Left colon (tissue), 2 donors: ENCODE data around the gene WNK1. TPM values are rescaled to one million over a fixed set of nuclear protein-coding genes. Genes with fewer than 3 reads are reported as not detected.

Experiments used
- ATAC-seq: fragments of 200-7000 bp; cut with Tn5 transposase; one replicate; pipeline ENCODE4 v1.9.1; 2020; ENCODE audit warnings: mild to moderate bottlenecking, moderate library complexity
- DNase-seq, 2 donors: peaks; one replicate each; pipeline ENCODE4 v3.0.0-alpha.2; 2020
- intact Hi-C, 2 donors: fragments of 100-400 bp; cut with DNase I in 1 of 2; cut with micrococcal nuclease in 1 of 2; formaldehyde crosslinking; loops; one replicate each; pipeline versions ENCODE4 v1.11.2 to v1.14.0; 2022; cut with DNase I, micrococcal nuclease
- total RNA-seq, 2 donors: library from RNA; stranded (reverse); fragmentation: NEBNext Ultra II Directional; extraction: Animal tissue kit (Norgen Biotek cat#: 25700); gene quantifications; one replicate each; pipeline ENCODE4 v1.2.1, GENCODE V29; 2021
- donor health status: DM: no; HTN: no; CAD: no.
- donor health status: DM: yes; HTN: yes; CAD: no.

The WNK1 gene
- total RNA-seq, 2 donors from 2014 or later = 84.0 to 95.2 TPM

DNA sequence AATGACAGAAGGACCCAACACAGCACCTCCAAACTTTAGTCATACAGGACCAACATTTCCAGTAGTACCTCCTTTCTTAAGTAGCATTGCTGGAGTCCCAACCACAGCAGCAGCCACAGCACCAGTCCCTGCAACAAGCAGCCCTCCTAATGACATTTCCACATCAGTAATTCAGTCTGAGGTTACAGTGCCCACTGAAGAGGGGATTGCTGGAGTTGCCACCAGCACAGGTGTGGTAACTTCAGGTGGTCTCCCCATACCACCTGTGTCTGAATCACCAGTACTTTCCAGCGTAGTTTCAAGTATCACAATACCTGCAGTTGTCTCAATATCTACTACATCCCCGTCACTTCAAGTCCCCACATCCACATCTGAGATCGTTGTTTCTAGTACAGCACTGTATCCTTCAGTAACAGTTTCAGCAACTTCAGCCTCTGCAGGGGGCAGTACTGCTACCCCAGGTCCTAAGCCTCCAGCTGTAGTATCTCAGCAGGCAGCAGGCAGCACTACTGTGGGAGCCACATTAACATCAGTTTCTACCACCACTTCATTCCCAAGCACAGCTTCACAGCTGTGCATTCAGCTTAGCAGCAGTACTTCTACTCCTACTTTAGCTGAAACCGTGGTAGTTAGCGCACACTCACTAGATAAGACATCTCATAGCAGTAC lies 132.5 kb downstream of the WNK1 start:
- ATAC-seq (no peak), DNase-seq (no peak)
- intact Hi-C loops = no loop called here

DNA sequence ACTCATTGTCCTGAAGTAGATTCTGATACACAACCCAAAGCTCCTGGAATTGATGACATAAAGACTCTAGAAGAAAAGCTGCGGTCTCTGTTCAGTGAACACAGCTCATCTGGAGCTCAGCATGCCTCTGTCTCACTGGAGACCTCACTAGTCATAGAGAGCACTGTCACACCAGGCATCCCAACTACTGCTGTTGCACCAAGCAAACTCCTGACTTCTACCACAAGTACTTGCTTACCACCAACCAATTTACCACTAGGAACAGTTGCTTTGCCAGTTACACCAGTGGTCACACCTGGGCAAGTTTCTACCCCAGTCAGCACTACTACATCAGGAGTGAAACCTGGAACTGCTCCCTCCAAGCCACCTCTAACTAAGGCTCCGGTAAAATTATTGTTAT lies 133.3 kb downstream of the WNK1 start:
- ATAC-seq = no peak
- no peak for DNase-seq
- intact Hi-C loops = no loop called here

DNA sequence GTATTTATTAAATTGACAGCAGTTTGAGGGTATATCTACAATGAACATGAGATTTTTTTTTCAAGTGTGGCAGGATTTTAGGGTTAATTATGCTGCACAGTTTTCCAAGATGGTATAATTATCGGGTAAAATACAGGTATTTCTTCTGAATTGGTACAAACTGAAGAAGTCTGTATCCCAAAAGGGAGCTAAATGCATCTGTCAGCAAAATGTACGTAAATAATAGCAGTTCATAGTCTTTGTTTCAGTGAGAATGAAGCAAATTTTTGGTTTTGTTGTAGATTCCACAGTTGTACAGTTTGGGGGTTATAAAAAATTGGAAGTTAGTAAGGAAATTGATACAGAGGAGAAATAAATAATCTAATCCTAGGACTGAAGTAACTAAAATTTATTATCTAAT lies 133.8 kb downstream of the WNK1 start:
- intact Hi-C loops = no loop called here
- DNase-seq = no peak
- ATAC-seq = no peak

DNA sequence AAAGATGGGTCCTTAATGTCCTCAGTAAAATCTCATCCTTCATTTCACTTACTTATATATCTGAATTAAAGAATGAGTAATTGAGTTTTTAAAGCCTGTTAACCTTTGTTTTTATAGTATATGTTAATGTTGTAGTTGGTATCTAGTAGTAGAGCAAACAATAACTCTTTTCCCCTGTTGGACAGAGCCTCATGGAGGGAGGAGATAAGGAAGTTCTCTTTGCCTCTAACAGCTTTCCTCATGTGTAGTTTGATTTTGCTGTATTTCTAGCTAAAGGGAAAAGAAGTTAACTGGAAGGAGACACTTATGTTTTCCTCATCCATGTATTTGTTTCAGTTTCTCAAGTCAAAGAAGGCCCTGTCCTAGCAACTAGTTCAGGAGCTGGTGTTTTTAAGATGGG lies 141.8 kb downstream of the WNK1 start:
- no peak for ATAC-seq
- intact Hi-C loops = no loop called here
- DNase-seq = no peak

DNA sequence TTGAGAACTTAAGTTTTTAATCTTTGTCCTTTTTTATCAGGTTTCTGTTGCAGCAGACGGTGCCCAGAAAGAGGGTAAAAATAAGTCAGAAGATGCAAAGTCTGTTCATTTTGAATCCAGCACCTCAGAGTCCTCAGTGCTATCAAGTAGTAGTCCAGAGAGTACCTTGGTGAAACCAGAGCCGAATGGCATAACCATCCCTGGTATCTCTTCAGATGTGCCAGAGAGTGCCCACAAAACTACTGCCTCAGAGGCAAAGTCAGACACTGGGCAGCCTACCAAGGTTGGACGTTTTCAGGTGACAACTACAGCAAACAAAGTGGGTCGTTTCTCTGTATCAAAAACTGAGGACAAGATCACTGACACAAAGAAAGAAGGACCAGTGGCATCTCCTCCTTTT lies 143.7 kb downstream of the WNK1 start:
- intact Hi-C loops = loop anchor here in 1 of 2 donors (5.0 kb wide), 1 partner anchor 334 kb away; no protein-coding TSS in a partner anchor
- ATAC-seq (no peak), DNase-seq (no peak)

DNA sequence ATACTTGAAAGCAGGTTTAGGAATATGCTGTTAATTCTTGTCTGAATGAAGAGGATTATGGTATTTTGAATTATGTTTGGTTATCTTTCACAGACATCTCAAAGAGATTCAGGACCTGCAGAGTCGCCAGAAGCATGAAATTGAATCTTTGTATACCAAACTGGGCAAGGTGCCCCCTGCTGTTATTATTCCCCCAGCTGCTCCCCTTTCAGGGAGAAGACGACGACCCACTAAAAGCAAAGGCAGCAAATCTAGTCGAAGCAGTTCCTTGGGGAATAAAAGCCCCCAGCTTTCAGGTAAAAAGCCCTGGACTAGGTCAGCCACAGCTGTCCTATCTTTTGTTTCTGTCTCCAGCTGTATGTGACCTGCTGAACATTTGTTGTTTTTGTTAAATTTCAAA lies 145.0 kb downstream of the WNK1 start:
- ATAC-seq (no peak), DNase-seq (no peak)
- intact Hi-C loops = loop anchor here in 1 of 2 donors (5.0 kb wide), 1 partner anchor 335 kb away; no protein-coding TSS in a partner anchor

DNA sequence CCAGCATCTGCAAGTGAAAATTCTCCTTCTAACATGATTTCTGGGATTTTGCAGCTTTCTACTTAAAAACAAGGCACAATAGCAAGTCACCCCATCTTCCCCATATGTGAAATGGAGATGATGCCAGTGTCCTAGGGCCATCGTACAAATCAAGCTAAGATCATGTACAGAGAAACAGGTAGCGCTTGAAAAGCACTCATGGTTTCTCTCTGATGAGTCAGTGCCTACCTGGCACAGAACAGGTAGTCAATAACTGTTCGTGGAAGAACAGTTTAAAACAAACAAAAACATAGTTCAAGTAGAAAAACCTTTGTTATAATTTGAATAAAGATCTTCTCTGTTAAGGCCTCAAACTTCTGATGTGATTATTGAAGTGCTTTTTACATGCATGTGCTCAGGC lies 150.2 kb downstream of the WNK1 start:
- intact Hi-C loops = no loop called here
- no peak for DNase-seq
- no peak for ATAC-seq

DNA sequence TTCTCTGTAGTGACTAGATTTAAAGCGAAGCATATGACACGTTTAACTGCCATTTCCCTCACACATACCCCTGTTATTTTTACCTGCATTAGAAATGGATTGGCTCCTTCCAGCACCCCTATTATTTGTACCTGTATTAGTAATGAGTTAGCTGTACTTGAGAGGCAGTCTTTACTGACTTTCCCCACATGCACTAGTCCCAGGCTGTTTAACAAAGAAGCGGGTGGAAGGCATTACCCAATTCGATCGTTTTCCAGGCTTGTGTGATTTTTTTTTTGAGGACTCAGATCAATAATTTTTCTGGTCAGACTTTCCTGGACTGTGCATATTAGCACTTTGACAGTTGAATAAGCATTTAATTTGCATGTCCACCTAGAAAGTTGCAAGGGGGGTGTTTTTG lies 150.7 kb downstream of the WNK1 start:
- ATAC-seq = no peak
- intact Hi-C loops = no loop called here

DNA sequence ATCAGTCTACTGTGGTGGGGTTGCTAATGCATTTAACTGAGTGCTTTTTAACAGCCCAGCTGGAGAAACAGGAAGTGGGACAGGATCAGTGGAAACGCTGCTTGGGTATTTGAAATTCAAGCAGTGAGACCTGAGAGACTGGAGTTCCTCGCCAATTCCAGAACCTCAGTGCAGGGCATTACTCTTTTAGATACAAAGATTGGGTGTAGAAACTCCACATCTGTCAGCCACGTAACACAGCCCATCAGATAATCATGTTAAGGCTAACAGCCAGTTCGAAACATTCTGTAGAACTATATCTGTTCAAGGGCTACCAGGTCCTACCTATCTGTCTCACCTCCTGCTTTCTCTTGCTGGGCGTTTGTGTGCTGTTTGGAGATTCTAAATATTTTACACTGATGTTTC lies 151.6 kb downstream of the WNK1 start:
- ATAC-seq = no peak

More for the DNA sequence above, 150.7 kb downstream of the WNK1 start:
- DNase-seq = no peak

DNA sequence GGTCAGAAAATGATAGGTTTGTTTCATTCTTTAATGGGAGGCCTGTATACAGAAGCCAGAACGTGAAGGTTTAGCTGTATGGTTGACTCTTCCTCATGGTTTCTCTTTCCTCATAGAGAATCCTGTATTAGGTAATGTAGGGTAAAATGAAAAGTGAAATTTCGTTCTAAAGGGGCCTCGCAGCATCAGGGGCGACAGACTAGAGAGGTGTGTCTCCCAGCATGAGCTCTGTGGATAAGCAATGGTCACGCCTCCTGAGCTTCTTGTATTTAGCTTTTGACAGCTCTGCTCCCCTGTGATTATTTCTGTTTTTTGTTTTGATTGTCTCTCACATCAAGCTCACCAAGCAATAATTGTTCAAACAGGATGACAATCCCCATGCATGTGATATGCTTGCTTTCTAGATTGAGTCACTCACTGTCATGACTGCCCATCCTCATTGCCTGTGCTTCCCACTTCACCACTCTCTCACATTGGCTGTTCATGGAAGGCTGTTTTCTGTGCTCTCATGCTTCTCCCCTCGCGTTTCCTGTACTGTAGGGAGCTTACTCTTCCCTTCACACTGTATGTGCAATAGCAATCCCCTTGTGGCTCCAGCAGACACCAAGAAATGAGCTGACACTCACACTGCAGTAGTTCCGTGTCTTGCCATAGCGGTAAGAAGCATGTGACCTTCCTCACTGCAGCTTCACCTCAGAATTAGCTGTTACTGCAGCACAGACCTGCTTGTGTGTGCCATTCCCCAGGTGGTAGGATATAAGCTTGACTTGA lies 153.1 kb downstream of the WNK1 start:
- DNase-seq (no peak), ATAC-seq (no peak)
- intact Hi-C loops = no loop called here

More for the DNA sequence above, 151.6 kb downstream of the WNK1 start:
- intact Hi-C loops = no loop called here
- no peak for DNase-seq

DNA sequence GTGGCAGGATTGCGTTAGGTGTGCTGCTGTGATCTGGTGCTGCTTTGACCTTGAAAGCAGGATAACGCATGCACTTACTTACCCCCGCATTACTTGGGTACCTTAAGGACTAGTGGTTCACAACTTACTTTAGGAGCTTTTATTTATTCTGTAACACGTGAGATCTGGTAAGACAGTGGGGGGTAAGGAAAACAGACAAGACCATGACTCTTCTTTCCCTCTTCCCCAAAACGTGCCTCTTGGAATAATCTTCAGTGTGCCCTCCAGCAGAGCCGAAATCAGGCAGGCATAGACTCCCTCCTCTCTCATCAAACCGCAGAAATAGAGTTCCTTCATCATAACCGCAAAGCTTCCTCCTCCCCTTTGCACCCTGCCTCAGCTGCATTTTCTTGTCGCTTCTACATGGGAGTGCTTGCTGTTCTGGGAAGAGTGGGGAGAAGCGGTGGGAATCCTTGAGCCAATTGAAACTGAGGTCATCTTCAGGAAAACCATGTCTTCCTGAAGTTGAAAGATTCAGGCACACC lies 153.7 kb downstream of the WNK1 start:
- no peak for DNase-seq
- ATAC-seq = no peak

DNA sequence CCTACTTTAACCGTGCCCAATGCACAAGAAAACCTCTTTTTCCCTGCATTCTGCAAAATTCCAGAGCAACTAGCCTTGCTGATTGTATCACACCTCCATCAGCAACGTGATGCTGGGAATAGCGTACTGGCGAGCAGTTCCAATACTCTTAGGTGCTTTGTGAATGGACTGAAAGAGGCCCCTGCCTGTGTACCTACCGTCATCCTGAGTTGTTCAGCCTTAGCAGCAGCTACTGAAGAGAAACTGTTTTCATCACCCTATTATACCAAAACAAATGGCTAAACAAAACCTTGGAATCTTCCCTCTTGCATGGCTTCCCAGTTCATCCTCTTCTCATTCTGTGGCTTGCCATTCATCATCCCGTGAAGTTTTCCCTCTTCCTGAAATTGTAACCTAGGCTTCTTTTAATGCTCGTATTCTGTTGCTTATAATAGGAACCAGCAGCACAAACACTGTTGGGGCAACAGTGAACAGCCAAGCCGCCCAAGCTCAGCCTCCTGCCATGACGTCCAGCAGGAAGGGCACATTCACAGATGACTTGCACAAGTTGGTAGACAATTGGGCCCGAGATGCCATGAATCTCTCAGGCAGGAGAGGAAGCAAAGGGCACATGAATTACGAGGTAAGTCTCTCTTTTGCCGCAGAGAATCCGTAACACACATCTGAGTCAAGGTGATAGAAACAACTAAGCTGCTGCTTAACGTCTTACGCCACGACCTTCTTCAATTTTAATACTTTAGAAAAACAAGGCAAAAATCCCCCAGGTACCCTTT lies 155.2 kb downstream of the WNK1 start:
- ATAC-seq = peak; percentile 8
- DNase-seq = no peak
- intact Hi-C loops = no loop called here

More for the DNA sequence above, 153.7 kb downstream of the WNK1 start:
- intact Hi-C loops = no loop called here

DNA sequence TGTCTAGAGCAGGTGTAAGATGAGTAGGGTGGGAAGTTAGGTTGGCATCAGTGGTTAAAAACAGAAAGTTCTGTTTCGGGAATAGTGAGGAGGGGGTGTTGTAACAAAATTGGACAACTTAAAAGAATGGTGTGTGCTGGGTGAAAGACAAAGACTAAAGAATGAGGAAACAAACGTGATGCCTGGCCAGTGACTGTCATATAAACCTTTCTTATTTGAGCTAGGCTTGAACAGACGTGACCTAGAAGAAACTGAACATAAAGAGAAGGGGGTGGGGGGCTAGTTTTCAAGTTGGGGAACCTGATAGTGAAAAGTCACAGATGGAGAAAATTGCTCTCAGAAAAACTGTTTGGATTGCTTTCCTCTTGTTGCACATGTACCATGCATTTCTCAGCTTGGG lies 157.5 kb downstream of the WNK1 start:
- ATAC-seq = no peak
- DNase-seq = no peak
- intact Hi-C loops = no loop called here

DNA sequence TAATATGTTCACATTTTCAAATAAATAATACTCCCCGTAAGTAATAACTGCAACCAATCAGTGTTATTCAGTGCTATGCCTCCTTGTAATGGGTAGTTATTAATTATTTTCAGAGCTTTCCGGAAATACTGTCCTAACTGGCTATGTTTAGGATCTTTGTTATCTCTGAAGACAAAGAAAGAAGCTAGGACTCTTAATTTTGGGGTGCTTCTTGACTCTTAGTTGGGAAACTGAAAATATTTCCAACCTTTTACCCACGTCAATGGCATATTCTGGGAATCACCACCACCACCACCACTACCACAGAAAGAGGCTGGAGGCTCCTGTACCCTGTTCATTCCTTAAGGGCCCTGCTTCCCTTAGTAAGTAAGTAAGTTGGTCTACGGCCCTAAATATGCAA lies 158.0 kb downstream of the WNK1 start:
- intact Hi-C loops = no loop called here
- DNase-seq = no peak
- ATAC-seq = no peak

DNA sequence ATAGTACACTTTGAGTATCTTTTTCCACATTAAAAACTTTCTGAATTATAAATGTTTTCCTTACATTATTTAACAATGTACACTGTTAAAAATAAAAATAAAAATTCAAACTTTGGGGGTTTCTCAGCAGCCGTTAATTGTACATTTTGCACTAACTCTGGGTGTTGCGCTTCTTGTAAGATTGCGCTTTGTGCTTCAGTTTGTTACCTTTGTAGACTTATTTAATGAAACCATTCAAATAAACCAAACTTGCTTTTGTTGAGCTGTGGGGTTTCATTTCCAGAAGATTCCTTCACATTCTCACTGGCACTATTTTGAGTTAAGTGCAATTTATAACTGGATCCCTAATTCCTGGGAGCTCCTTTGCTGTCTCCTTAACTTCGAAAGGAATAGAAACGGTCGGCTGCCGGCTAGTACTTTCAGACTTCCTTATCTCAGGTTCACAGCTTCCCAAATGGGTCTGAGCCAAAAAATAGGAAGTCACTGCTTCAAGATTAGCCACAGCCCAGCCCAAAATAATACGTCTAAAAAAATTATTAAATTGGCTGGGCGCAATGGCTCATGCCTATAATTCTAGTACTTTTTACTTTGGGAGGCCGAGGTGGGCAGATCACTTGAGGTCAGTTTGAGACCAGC lies 158.9 kb downstream of the WNK1 start:
- intact Hi-C loops = no loop called here
- ATAC-seq = no peak
- no peak for DNase-seq

DNA sequence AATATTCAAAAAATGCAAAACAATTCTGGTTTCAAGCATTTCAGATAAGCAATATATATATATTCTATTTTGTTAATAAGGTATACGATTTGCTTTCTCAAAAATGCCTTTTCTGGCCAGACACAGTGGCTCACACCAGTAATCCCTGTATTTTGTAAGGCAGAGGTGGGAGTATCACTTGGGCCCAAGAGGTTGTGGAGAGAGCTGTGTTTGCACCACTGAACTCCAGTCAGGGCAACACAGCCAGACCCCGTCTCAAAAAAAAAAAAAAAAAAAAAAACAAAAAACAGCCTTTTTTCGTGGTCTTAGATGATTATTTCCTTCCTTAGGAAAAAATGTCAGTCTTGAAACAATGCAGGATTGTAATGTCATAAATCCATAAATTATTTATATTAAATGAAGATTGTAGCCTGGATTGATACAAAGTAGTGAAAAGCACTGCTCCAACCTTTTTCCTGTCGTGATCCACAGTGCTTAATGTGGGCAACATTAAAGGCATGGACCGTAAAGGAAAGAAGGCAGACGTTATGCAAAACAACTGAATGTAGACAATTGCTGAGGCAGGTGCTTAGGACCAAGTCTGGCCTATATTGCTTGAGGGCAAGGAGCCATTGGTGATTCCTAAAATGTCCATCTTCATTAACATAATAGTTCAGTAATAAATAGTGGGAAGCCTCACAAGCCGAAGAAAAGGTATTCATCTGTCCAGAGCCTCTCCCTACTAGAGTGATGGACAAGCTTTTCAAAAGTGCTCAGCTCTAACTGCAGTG lies 160.3 kb downstream of the WNK1 start:
- intact Hi-C loops = no loop called here
- DNase-seq = no peak

DNA sequence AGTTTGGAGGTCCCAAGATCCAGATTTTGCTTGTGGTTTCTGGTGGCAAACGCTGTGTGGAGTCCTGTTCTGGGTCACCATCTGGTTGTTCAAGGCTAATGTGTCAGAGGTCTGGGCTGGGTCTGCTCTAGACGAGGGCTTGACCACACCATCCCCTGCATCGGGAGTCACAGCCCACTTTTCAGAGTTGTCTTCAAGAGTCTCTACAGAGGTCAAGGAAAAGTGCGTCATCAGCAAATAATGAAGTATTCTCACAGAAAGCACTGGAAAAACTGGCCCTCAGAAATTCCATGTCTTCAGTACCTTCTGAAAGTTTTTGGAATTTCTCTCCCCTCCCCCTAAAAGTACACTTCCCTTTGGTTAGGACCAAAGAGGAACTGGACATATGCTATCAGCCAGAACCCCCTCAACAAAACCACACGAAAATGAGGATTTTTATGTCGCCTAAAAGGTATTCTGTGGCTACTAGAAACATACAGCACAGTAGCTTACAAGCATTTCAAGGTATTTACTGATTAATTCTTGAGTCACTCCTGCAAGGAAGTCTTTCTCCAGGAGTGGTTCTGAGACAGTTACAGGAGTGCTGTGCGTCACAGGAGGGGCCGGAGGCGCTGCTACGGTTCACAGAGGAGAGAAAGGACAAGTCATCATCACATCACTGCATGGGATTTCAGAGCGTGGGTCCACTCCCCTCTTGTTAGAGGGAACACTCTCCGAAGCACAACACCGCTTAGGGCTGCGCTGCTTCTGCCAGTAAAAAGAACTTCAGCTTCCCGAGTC lies 161.7 kb downstream of the WNK1 start:
- DNase-seq (no peak), ATAC-seq (no peak)
- intact Hi-C loops = no loop called here

More for the DNA sequence above, 160.3 kb downstream of the WNK1 start:
- no peak for ATAC-seq

DNA sequence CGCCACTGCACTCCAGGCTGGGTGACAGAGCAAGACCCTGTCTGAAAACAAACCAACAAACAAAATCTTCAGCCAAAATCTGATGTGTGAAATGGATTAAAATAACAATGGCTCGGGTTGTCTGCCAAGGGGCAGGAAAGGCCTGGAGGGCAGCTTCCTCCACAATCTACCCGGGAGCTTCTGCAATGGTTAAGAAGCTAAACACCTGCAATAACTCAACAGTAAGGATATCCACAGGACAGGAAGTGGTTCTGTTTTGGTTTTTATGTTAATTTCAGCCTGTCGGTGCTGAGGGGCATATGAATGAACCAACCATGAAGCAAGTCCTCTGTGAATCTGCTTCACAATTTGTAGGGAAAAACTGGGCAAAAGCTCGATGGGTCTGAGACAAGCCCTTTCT lies 162.7 kb downstream of the WNK1 start:
- intact Hi-C loops = no loop called here
- ATAC-seq (no peak), DNase-seq (no peak)
